OCI-LY7 (cell line): ENCODE data around the gene POLL.

ENCODE experiments used
- CTCF ChIP-seq: fragments of 200-600 bp; sonication (generic); conservative IDR thresholded peaks from 2 replicates; pipeline ENCODE4 v1.5.1; 2014; ENCODE audit warnings: mild to moderate bottlenecking, antibody characterized with exemption, low read length, moderate library complexity, mixed read lengths
- EZH2phosphoT487 ChIP-seq: fragments of 200-600 bp; sonication (generic); IDR thresholded peaks from 2 replicates; pipeline ENCODE4 v1.6.1; 2018; ENCODE audit warnings: low read depth, borderline replicate concordance, mild to moderate bottlenecking, mixed run types, antibody characterized with exemption, low read length, moderate library complexity, mixed read lengths

DNA sequence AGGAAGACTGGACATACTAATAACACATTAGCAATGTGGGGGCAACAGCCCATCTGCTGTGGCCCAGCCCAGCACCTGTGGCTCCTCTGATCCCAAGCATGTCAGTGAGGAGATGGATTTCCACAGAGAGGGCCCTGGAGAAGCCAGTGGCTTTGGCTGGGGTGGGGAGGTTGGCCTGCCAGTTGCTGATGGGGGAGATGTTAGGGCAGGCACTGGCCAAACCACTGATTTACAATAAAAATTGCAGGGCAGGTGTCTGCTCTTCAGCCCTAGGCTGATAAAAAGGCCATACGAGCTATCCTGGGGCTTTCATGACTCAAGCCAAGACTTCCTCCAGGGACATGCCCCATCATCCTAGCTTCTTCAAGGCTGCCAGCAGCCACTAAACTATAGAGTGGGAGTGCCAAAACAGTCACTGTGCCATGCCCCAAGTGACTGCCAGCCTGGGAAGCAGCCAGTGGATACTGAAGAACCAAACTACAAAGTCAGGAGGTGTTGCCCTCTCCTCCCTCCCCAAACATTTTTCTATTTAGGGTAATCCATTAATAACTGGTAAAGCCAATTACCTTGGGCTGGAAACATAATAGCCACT lies 37.9 kb upstream of the POLL start:
- TF ChIP-seq EZH2phosphoT487 (no peak), CTCF (no peak)
